ENCODE measurements around the gene PRRT1B.

- TF ChIP-seq, protein P1, sequence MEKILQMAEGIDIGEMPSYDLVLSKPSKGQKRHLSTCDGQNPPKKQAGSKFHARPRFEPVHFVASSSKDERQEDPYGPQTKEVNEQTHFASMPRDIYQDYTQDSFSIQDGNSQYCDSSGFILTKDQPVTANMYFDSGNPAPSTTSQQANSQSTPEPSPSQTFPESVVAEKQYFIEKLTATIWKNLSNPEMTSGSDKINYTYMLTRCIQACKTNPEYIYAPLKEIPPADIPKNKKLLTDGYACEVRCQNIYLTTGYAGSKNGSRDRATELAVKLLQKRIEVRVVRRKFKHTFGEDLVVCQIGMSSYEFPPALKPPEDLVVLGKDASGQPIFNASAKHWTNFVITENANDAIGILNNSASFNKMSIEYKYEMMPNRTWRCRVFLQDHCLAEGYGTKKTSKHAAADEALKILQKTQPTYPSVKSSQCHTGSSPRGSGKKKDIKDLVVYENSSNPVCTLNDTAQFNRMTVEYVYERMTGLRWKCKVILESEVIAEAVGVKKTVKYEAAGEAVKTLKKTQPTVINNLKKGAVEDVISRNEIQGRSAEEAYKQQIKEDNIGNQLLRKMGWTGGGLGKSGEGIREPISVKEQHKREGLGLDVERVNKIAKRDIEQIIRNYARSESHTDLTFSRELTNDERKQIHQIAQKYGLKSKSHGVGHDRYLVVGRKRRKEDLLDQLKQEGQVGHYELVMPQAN (IDR thresholded peaks at IDR 0.05; ENCODE audit: borderline replicate concordance), result no peak
- TF ChIP-seq CC2D1A (IDR thresholded peaks at IDR 0.05) (no peak), EZH2 (IDR thresholded peaks at IDR 0.05; ENCODE audit: borderline replicate concordance, low read depth, low read length) (no peak), CTCF (IDR thresholded peaks at IDR 0.05 in 2 of 3, conservative IDR thresholded peaks at IDR 0.05 in 1 of 3; ENCODE audit: insufficient read depth in 2 of 3, low read depth in 1 of 3, low read length in 3 of 3) (no peak), DNMT1 (IDR thresholded peaks at IDR 0.05) (no peak)
These were observed 29.7 kb downstream of the PRRT1B start for GRCh38 chr9:131574730-131575640.
